Activated CD8-positive, alpha-beta T cell treated with anti-CD3 and anti-CD28 coated beads for 36 hours (primary cell): ENCODE data around the gene OTUB1. TPM values are rescaled to one million over a fixed set of nuclear protein-coding genes. Genes with fewer than 3 reads are reported as not detected.

ENCODE experiments used
- ATAC-seq: fragments of 200-7000 bp; cut with Tn5 transposase; one replicate; pipeline ENCODE4 v1.10.0; 2021; ENCODE audit warnings: mild to moderate bottlenecking, moderate library complexity
- CTCF ChIA-PET: fragments of 350-600 bp; sonication (Branson Sonifier 250); formaldehyde crosslinking; loops from one replicate; lab custom pipeline; 2021; ENCODE audit warnings: antibody characterized with exemption; lab: Charles Lee
- POLR2A ChIA-PET: fragments of 350-600 bp; sonication (Branson Sonifier 250); formaldehyde crosslinking; loops from one replicate; lab custom pipeline; 2021; ENCODE audit warnings: antibody characterized with exemption; lab: Charles Lee
- DNase-seq: peaks from one replicate; pipeline ENCODE4 v3.0.0-alpha.2; 2020
- H3K27ac Mint-ChIP-seq: one replicate; pipeline ENCODE4 v1.8.0; 2021; ENCODE audit warnings: mild to moderate bottlenecking, mixed read lengths
- H3K27me3 Mint-ChIP-seq: one replicate; pipeline ENCODE4 v1.8.0; 2021; ENCODE audit warnings: mixed read lengths
- H3K36me3 Mint-ChIP-seq: one replicate; pipeline ENCODE4 v1.8.0; 2021; ENCODE audit warnings: low read depth, mixed read lengths
- H3K4me1 Mint-ChIP-seq: one replicate; pipeline ENCODE4 v1.8.0; 2021; ENCODE audit warnings: low read depth, mixed read lengths
- H3K4me3 Mint-ChIP-seq: one replicate; pipeline ENCODE4 v1.8.0; 2021; ENCODE audit warnings: mild to moderate bottlenecking, moderate library complexity, mixed read lengths
- H3K9me3 Mint-ChIP-seq: one replicate; pipeline ENCODE4 v1.8.0; 2021; ENCODE audit warnings: mixed read lengths
- CTCF ChIP-seq: fragments of 200-600 bp; IDR thresholded peaks from one replicate; pipeline ENCODE4 v1.8.0; 2022; ENCODE audit warnings: antibody characterized with exemption, mild to moderate bottlenecking
- intact Hi-C: fragments of 100-400 bp; cut with micrococcal nuclease; formaldehyde crosslinking; loops from one replicate; pipeline ENCODE4 v1.10.0; 2022
- total RNA-seq, 2 experiments: library from RNA; stranded (reverse); gene quantifications; one replicate each; pipeline ENCODE4 v1.2.3, GENCODE V29; 2021

Gene OTUB1
- total RNA-seq, 2 experiments from 2014 or later, result 70.1 to 73.9 TPM

GRCh38 chr11:64038500-64038899 is 52.3 kb downstream of the OTUB1 start:
- Mint-ChIP-seq H3K4me1 (peaks cover 5% of the 10 kb centered on the region), H3K36me3 (no peaks in the 10 kb centered on the region), H3K27me3 (peaks cover 37% of the 10 kb centered on the region), H3K4me3 (no peak overlapping the region), H3K27ac (no peak overlapping the region), H3K9me3 (no peaks in the 10 kb centered on the region)
- ATAC-seq, result no peak
- CTCF ChIA-PET, result no interaction called here
- intact Hi-C loops, result no loop called here
- no peak for DNase-seq
- TF ChIP-seq CTCF, result no peak
- POLR2A ChIA-PET, result interaction anchor here (0.7 kb wide), 1 partner anchor 36 kb away, joined by 3 read pairs; no protein-coding TSS in a partner anchor

GRCh38 chr11:64039012-64039665 is 52.9 kb downstream of the OTUB1 start:
- Mint-ChIP-seq H3K27me3 (peaks cover 32% of the 10 kb centered on the region), H3K36me3 (no peaks in the 10 kb centered on the region), H3K4me3 (no peak overlapping the region), H3K4me1 (peaks cover 5% of the 10 kb centered on the region), H3K27ac (no peak overlapping the region), H3K9me3 (no peaks in the 10 kb centered on the region)
- POLR2A ChIA-PET, result no interaction called here
- TF ChIP-seq CTCF, result no peak
- intact Hi-C loops, result no loop called here
- ATAC-seq, result no peak
- CTCF ChIA-PET, result no interaction called here
- no peak for DNase-seq

- ATAC-seq, result no peak
- POLR2A ChIA-PET, result interaction anchor here (0.8 to 1.0 kb wide), 2 partner anchors 8 to 38 kb away, joined by 3 to 4 read pairs; no protein-coding TSS in a partner anchor
- no peak for TF ChIP-seq CTCF
- peaks cover 21% of the 10 kb centered on the region for H3K27me3 Mint-ChIP-seq
- H3K9me3 Mint-ChIP-seq, result no peaks in the 10 kb centered on the region
- no peaks in the 10 kb centered on the region for H3K36me3 Mint-ChIP-seq
- H3K4me3 Mint-ChIP-seq, result no peak overlapping the region
- no peak for DNase-seq
- CTCF ChIA-PET, result no interaction called here
- H3K27ac Mint-ChIP-seq, result no peak overlapping the region
- H3K4me1 Mint-ChIP-seq, result no peaks in the 10 kb centered on the region
- intact Hi-C loops, result no loop called here
Measured at GRCh38 chr11:64040684-64041322, 54.6 kb downstream of the OTUB1 start.

- no peaks in the 10 kb centered on the region for H3K36me3 Mint-ChIP-seq
- no peaks in the 10 kb centered on the region for H3K4me1 Mint-ChIP-seq
- peaks cover 21% of the 10 kb centered on the region for H3K27me3 Mint-ChIP-seq
- CTCF ChIA-PET, result no interaction called here
- no peaks in the 10 kb centered on the region for H3K9me3 Mint-ChIP-seq
- intact Hi-C loops, result no loop called here
- no peak overlapping the region for H3K4me3 Mint-ChIP-seq
- POLR2A ChIA-PET, result no interaction called here
- no peak for TF ChIP-seq CTCF
- DNase-seq, result no peak
- ATAC-seq, result no peak
- no peak overlapping the region for H3K27ac Mint-ChIP-seq
Measured at GRCh38 chr11:64041846-64042245, 55.6 kb downstream of the OTUB1 start.

GRCh38 chr11:64042301-64042700 is 56.1 kb downstream of the OTUB1 start:
- Mint-ChIP-seq H3K9me3 (no peaks in the 10 kb centered on the region), H3K36me3 (no peaks in the 10 kb centered on the region), H3K27me3 (peaks cover 20% of the 10 kb centered on the region), H3K4me1 (no peaks in the 10 kb centered on the region), H3K4me3 (no peak overlapping the region), H3K27ac (no peak overlapping the region)
- ChIA-PET POLR2A (interaction anchor here (1.0 kb wide), 1 partner anchor 98 kb away, joined by 3 read pairs; no protein-coding TSS in a partner anchor), CTCF (no interaction called here)
- intact Hi-C loops, result no loop called here
- ATAC-seq, result no peak
- DNase-seq, result no peak
- TF ChIP-seq CTCF, result no peak
